Stimulated activated CD4-positive, alpha-beta T cell treated with anti-CD3 and anti-CD28 coated beads, Interleukin-2, amount 100 ng/mL, for 48 hours (primary cell): ENCODE measurements around the gene RAB11B.
"Not testable (repeated sequence)": the region's sequence is repeated elsewhere in the genome, so short reads cannot be mapped to it uniquely, and the experiment has no call there.

Source experiments
- DNase-seq, 2 donors: peaks; one replicate each; pipeline ENCODE4 v3.0.0-alpha.2; 2020

The RAB11B gene

DNA sequence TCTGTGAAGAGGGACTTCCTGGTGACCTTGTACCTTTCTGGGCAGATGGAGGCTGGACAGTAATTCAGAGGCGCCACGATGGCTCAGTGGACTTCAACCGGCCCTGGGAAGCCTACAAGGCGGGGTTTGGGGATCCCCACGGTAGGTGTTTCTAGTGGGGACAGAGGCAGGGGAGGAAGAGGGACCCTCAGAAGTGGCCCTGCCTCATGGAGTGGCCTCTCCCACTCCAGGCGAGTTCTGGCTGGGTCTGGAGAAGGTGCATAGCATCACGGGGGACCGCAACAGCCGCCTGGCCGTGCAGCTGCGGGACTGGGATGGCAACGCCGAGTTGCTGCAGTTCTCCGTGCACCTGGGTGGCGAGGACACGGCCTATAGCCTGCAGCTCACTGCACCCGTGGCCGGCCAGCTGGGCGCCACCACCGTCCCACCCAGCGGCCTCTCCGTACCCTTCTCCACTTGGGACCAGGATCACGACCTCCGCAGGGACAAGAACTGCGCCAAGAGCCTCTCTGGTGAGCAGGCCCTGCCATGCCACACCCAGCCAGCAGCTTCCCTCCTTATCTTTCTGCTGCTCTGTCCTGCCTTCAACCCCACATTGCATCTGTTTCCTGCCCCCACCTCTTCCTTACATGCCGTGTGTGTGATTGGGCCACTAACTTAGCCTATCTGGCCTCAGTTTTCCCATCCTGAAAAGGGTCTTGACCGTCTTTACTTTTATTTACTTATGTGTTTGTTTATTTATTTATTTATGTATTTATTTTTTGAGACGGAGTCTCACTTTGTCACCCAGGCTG, 19.0 kb upstream of the RAB11B start:
- no peak for DNase-seq

DNA sequence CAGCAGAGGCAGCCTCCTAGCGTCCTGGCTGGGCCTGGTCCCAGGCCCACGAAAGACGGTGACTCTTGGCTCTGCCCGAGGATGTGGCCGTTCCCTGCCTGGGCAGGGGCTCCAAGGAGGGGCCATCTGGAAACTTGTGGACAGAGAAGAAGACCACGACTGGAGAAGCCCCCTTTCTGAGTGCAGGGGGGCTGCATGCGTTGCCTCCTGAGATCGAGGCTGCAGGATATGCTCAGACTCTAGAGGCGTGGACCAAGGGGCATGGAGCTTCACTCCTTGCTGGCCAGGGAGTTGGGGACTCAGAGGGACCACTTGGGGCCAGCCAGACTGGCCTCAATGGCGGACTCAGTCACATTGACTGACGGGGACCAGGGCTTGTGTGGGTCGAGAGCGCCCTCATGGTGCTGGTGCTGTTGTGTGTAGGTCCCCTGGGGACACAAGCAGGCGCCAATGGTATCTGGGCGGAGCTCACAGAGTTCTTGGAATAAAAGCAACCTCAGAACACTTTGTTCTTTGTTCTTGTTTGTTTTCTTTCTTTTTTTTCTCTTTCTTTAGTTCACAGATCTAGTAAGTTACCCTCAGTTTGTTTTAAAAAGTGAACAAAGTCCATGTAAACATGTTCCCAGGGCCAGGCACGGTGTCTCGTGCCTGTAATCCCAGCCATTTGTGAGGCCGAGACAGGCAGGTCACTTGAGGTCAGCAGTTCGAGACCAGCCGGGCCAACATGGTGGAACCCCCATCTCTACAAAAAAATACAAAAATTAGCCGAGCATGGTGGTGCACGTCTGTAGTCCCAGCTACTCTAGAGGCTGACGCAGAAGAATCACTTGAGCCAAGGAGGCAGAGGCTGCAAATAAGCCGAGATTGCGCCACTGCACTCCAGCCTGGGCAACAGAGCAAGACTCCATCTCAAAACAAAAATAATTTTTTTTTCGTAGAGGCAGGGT, 16.0 kb upstream of the RAB11B start:
- DNase-seq = no peak

DNA sequence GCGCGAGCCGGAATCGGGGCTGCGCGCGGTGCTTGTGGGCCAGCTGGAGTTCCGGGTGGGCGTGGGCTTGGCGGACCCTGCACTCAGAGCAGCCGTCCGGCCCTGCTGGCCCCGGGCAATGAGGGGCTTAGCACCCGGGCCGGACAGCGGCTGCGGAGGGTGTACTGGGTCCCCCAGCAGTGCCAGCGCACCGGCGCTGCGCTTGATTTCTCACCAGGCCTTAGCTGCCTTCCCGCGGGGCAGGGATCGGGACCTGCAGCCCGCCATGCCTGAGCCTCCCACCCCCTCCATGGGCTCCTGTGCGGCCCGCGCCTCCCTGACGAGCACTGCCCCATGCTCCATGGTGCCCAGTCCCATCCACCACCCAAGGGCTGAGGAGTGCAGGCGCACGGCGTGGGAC, 14.4 kb upstream of the RAB11B start:
- DNase-seq = not testable (repeated sequence)

DNA sequence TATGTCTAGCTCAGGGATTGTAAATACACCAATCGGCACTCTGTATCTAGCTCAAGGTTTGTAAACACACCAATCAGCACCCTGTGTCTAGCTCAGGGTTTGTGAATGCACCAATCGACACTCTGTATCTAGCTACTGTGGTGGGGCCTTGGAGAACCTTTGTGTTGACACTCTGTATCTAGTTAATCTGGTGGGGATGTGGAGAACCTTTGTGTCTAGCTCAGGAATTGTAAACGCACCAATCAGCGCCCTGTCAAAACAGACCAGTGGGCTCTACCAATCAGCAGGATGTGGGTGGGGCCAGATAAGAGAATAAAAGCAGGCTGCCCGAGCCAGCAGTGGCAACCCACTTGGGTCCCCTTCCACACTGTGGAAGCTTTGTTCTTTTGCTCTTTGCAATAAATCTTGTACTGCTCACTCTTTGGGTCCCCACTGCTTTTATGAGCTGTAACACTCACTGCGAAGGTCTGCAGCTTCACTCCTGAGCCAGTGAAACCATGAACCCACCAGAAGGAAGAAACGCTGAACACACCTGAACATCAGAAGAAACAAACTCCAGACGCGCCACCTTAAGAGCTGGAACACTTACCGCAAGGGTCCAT, 13.7 kb upstream of the RAB11B start:
- DNase-seq = not testable (repeated sequence)

DNA sequence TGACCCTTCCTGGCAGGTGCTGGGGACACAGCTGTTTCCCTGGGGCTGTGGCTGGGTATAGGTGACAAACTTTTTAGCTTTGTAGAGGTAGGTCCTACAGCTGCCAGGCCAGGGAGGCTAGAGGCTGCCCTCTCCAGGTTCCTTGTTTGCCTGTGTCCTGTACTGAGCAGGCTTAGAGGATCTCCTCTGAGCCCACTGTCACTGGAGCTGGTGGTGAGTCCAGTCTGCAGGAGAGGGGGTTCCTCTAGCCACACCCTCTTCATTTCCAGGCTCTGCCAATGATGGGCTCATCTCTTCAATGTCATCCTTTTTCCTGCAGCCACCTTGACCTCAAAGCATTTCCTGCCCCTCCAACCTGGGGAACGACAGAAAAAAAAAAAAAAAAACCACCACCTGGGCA, 12.6 kb upstream of the RAB11B start:
- DNase-seq = no peak

DNA sequence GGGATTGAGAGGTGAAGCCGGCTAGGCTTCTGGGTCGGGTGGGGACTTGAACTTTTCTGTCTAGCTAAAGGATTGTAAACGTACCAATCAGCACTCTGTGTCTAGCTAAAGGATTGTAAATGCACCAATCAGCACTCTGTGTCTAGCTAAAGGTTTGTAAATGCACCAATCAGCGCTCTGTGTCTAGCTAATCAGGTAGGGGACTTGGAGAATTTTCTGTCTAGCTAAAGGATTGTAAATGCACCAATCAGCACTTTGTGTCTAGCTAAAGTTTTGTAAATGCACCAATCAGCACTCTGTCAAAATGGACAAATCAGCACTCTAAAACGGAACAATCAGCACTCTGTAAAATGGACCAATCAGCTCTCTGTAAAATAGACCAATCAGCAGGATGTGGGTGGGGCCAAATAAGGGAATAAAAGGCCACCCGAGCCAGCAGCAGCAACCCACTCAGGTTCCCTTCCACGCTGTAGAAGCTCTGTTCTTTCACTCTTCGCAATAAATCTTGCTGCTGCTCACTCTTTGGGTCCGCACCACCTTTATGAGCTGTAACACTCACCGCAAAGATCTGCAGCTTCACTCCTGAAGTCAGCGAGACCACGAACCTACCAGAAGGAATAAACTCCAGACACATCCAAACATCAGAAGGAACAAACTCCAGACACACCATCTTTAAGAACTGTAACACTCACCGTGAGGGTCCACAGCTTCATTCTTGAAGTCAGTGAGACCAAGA, 10.8 kb upstream of the RAB11B start:
- not testable (repeated sequence) for DNase-seq

DNA sequence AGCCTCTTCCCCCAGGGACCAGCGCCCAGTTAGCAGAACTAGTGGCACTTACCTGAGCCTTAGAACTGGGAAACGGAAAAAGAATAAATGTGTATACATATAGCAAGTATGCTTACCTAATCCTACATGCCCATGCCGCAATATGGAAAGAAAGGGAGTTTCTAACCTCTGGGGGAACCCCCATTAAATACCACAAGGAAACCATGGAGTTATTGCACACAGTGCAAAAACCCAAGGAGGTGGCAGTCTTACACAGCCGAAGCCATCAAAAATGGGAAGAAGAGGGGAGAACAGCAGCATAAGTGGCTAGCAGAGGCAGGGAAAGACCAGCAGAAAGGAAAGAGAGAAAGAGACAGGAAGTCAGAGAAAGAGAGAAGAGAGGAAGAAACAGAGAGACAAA, 5.6 kb upstream of the RAB11B start:
- DNase-seq = not testable (repeated sequence)

DNA sequence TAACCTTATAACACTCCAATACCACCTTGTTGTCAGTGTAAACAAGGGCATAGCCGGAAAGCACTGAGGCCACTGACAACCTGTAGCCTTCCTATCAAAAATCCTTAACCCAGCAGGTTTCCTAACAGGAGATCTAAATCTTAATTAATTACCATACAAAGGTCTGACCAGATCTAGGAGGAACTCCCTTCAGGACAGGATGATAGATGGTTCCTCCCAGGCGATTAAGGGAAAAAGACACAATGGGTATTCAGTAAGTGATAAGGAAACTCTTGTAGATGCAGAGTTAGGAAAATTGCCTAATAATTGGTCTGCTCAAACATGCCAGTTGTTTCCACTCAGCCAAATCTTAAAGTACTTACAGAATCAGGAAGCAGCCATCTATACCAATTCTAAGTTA, 5.1 kb upstream of the RAB11B start:
- DNase-seq = not testable (repeated sequence)

DNA sequence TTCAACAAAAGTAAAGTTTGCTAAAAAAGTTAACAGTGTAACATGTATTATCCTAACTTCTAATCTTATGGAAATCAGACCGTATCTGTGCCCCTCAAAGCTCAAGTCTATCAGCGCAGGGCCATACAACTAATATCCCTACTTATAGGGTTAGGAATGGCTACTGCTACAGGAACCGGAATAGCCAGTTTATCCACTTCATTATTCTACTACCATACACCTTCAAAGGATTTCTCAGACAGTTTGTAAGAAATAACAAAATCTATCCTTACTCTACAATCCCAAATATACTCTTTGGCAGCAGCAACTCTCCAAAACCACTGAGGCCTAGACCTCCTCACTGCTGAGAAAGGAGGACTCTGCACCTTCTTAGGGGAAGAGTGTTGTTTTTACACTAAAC, 4.6 kb upstream of the RAB11B start:
- DNase-seq = not testable (repeated sequence)

DNA sequence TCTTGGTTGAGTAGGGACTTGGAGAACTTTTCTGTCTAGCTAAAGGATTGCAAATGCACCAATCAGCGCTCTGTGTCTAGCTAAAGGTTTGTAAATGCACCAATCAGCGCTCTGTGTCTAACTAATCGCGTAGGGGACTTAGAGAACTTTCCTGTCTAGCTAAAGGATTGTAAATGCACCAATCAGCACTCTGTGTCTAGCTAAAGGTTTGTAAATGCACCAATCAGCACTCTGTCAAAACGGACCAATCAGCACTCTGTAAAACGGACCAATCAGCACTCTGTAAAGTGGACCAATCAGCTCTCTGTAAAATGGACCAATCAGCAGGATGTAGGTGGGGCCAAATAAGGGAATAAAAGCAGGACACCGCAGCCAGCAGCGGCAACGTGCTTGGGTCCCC, 3.7 kb upstream of the RAB11B start:
- not testable (repeated sequence) for DNase-seq

DNA sequence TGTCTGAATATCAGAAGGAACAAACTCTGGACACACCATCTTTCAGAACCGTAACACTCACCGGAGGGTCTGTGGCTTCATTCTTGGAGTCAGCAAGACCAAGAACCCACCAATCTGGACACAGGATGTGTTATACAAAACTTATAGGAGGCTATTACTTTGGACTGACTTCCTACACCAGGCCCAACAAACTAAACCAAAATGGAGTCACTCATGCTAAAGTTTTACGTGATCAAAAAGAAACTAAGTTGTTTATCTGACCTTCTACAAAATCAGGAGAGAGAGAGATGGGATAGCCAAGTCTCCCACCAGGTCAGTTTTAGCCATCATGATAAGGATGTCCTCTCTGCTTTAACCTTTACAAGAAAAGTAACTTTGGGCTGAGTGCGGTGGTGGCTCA, 3.2 kb upstream of the RAB11B start:
- no peak for DNase-seq

DNA sequence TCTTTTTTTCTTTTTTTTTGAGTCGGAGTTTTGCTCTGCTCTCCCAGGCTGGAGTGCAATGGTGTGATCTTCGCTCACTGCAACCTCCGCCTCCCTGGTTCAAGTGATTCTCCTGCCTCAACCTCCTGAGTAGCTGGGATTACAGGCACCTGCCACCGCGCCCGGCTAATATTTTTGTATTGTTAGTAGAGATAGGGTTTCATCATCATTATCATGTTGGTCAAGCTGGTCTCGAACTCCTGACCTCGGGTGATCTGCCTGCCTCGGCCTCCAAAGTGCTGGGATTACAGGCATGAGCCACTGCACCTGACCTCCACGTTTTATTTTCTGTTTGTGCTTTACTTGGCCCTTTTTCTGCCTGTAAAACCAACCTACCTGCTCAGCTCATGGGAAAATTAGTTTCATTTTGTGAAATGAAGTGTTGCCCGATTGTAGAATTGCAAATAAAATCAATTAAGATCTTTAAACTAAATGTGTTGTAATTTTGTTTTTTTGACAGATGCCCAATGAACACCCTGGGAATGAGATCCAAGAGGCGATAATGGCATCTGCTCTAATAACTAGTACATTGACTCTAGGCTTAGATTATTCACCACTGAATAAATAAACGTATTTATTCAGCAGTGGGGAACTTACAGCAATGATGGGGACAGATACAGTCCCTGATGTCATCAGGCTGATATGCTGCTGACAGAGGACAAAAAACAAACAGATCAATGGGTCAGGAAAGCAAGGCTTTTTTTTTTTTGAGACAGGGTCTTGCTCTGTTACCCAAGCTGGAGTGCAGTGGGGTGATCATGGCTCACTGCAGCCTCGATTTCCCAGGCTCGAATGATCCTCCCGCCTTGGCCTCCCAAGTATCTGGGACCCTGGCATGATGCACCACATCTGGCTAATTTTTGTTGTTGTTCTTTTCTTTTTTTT, 2.2 kb upstream of the RAB11B start:
- DNase-seq = no peak

DNA sequence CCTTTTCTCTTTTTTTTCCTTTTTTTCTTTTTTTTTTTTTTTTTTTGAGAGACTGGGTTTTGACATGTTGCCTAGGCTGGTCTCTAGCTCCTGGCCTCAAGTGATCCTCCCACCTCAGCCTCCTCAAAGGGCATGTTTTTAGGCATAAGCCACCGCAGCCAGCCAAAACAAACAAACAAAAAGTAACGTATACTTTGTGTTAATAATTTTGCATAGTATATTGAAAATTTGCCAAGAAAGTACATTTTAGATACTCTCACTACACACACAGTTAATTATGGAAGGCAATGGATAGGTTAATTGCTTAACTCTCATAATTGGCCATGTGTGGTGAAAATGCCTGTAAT, 1.6 kb upstream of the RAB11B start:
- DNase-seq = no peak

DNA sequence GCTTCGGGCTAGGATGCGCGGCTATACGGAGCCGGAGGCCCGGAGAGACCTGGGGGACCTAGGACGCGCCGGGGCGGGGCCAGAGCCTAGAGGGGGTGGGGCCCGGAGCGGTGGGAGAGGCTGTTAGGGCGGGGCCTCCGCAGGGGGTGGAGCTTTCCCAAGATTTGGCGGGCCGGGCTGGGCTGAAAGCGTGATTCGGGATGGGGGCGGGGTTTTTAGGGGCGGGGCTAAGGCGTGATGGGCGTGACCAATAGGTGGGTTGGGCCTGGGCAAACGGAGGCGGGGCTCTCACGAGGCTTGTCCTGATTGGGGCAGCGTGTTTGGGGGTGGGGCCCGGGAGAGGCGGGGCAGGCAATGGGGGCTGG, 439 bp downstream of the RAB11B start:
- DNase-seq = peak; percentile 94 to 97

DNA sequence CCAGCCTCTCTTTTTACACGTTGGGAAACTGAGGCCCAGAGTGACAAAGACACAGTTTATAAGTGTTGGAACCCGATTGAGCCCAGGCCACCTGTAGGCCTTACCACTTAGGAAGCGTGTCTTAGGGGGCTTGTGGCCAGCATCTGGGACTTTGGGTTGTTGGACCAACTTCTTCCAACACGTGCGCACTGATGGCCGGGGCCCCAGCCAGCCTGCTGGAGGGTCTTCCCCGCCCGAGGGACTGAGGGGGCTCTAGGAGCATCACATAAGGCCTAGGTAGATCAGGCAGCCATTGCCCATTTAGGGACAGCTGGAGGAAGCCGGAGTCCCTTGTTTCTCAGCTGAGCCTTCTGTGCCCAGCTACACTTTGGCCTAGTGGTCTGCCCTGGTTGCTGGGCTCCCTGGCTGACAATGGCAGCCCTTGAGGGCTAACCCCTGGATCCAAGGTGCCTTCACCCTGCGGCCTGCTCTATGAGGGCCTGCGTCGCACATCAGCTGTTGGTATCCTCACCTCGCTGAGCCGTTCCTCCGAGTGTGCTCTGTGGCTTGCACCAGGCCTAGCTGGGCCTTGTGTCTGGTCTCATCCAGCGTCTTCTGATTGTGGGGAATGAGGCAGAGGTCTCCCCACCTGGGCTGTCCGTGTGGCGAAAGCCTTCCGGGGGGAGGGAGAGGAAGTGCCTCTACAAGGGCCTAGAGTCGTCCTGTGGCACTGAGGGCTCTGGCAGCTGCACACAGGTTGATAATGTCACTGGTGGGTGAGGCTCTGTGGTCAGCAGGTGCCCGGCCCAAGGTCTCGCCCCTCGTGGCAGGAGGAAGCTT, 1.2 kb downstream of the RAB11B start:
- no peak for DNase-seq

DNA sequence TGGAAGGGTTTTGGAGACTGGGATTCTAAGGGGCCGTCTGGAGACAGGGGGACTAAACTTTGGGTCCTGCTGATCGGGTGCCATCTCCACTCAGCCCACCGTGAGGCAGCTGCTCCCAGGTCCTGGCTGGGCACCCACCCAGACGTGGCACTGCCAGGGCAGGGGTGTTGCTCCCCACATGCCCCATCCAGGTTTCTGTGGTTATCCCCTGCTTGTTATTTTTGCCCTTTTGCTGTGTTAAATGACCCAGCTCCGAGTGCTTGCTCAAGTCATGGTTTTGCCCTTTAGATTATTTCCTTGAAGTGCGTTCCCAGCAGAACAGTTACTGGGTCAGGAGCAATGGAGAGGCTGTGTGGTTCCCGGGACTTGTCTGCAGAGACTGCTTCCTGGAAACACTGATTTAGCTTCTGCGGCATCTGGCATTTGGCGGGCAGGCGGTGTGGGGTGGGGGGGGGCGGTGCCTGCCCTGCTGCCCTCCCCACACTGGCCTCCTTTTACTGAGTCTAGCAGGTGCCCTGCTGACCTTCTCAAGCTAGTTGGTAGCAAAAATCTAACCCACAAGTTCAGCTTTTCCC, 1.9 kb downstream of the RAB11B start:
- no peak for DNase-seq

DNA sequence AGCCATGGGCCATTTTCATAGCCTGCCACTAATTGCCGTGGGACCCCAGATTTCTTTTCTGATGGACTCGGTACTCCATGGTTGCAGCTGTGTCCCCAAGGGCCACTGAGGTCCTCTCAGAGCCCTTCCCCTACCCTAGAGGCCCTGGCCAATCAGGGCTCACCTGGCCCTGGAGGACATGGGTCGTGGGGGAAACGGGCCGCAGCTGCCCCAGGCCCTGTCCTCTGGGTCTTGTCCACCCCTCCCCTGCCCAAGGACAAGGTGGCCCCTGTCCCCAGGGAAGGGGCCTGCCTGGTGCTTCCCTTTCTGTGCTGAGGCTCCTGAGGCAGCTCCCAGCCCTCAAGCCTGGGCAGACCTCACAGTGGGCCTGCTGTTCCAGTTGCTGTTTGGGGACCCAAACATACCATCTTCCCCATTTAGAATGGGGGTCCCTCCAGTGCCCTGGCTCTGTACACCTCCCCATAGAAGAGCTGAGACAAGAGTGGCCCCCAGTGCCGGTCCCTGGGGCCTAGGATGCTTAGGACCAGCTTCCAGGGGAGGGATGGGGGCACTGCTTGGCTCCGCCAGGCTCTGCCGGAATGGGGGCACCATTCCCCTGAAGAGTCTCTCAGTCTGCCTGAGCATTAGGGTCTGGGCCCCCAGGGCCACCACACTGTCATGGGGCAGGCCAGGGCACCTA, 3.2 kb downstream of the RAB11B start:
- no peak for DNase-seq

DNA sequence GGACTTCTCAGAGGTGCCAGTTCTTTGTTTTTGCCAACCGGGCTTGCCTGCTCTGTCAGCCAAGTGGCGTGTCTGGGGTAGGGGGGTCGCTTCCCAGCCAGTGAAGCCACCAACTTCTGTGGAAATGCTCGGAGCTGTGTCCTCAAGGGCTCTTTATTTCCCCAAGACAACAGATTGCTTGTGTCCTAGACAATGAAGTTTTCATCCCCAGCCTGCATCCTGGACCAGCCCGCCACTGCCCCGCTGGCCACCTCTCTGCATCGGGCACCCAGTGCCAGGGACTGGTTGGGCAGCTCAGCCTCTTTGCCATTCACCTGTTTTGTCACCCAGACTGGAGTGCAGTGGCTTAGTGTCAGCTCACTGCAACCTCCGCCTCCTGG, 3.7 kb downstream of the RAB11B start:
- no peak for DNase-seq

DNA sequence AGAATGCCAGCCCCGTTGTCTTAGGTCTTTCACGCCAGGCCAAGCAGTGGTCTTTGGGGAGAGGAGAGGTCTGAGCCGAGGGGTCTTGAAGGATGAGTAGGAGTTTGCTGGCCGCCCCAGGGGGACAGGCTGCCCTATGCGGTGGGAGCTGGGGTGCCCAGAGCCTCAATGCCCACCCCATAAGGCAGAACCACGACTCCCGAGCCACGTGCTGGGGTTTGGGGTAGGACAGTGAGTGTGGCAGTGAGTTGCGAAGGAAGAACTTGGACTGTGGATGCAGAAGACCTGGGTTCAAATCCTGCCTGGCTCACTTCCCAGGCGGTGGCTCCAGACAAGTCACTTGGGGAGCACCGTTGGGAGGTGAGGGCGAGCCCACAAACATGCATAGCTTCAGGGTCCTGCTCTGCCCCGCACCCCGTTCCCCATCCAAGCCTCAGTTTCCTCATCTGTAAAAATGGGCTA, 5.5 kb downstream of the RAB11B start:
- DNase-seq = no peak

DNA sequence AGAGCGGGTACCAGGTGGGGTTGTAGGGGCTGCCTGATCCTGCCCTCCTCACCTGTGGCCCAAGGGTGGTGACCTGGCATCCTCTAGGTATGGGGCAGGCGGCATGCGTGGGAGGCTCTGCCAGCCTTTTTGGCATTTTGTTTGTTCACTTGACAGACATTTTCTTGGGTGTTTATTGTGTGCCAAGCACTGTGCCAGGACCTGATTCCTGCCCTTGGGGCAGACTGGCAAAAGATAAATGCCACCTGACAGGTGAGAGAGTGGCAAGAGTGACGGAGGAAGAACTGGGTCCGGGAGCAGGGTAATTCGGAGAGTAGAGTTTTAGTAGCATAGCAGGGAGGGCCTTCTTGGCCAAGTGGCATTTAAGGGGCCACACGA, 6.0 kb downstream of the RAB11B start:
- no peak for DNase-seq
